Liver (tissue), 5 donors: Measurements from ENCODE around the gene NKX6-1. TPM values are rescaled to one million over a fixed set of nuclear protein-coding genes. Genes with fewer than 3 reads are reported as not detected.

Experiments used
- polyA plus RNA-seq, 2 donors: library from polyadenylated mRNA; stranded (reverse) in 1 of 2; unstranded in 1 of 2; fragments of 200-250 nt in 1 of 2; fragments of >200 nt in 1 of 2; fragmentation: Nextera tagmentation in 1 of 2; extraction: Ambion mirVana in 1 of 2; gene quantifications; one replicate each; pipeline versions ENCODE4 v1.2.1 to v1.2.3, GENCODE V29; 2013 to 2015
- small RNA-seq: library from RNA; depleted of rRNA; stranded (forward); fragments of <200 nt; gene quantifications from one replicate; pipeline ENCODE3, GENCODE V24; 2014
- total RNA-seq, 2 donors: library from RNA; depleted of rRNA; stranded (reverse); fragments of >200 nt; gene quantifications; one replicate each; pipeline ENCODE4 v1.2.3, GENCODE V29; 2014
- donor health status: healthy.
- donor health status: healthy.
- donor health status: healthy.

NKX6-1 gene
- total and polyA plus RNA-seq, 4 donors = 0.05 TPM; not detected in 3

Small RNA genes within 50 kb of the gene (small RNA-seq; reads per million reads assigned to genes)
- not detected for gene RPL3P13

Other genes starting within 250 kb of the NKX6-1 start
- gene CDS1, start 83.8 kb upstream of the NKX6-1 start, total RNA-seq = 1 to 10 TPM in 1 of 2 donors, under 1 TPM in 1; 0.56 to 3.6 TPM
- under 1 TPM; 0.70 to 0.85 TPM for gene CDS1, start 83.8 kb upstream of the NKX6-1 start, polyA plus RNA-seq